HepG2 (cell line): ENCODE measurements around the gene POLR3H.

ENCODE experiments used
- ATF7 ChIP-seq, 2 experiments: fragments of 450-650 bp in 1 of 2; sonication (generic) in 1 of 2; formaldehyde crosslinking in 1 of 2; IDR thresholded peaks; 2 replicates each; pipeline versions ENCODE4 v1.4.0 to v1.6.1; 2016 to 2020; ENCODE audit warnings: antibody characterized with exemption in 1 of 2, mild to moderate bottlenecking in 1 of 2, missing genetic modification reagents in 1 of 2
- CAMTA2 ChIP-seq: sonication (generic); formaldehyde crosslinking; IDR thresholded peaks from 2 replicates; pipeline ENCODE4 v1.4.0; 2020; ENCODE audit warnings: mild to moderate bottlenecking, missing genetic modification reagents, borderline replicate concordance
- DNMT1 ChIP-seq: sonication (generic); formaldehyde crosslinking; IDR thresholded peaks from 2 replicates; pipeline ENCODE4 v1.5.1; 2020; ENCODE audit warnings: mild to moderate bottlenecking, missing genetic modification reagents
- FOSL1 ChIP-seq: sonication (generic); formaldehyde crosslinking; IDR thresholded peaks from 2 replicates; pipeline ENCODE4 v1.9.0; 2021; ENCODE audit warnings: missing genetic modification reagents, borderline replicate concordance
- MATR3 ChIP-seq: sonication (generic); formaldehyde crosslinking; IDR thresholded peaks from 2 replicates; pipeline ENCODE4 v1.4.0; 2020; ENCODE audit warnings: missing genetic modification reagents
- PLRG1 ChIP-seq: fragments of 450-650 bp; conservative IDR thresholded peaks from 2 replicates; pipeline ENCODE4 v1.6.1; 2016
- SNAI1 ChIP-seq: sonication (generic); formaldehyde crosslinking; IDR thresholded peaks from 2 replicates; pipeline ENCODE4 v1.5.0; 2020; ENCODE audit warnings: mild to moderate bottlenecking, missing genetic modification reagents, borderline replicate concordance
- ZNF33B ChIP-seq: sonication (generic); formaldehyde crosslinking; IDR thresholded peaks from 2 replicates; pipeline ENCODE4 v1.5.1; 2020; ENCODE audit warnings: mild to moderate bottlenecking, missing genetic modification reagents
- TF ChIP-seq, protein P1 (sequence below): sonication (generic); formaldehyde crosslinking; conservative IDR thresholded peaks from 2 replicates; pipeline ENCODE4 v1.8.1; 2023; ENCODE audit warnings: missing genetic modification reagents

DNA sequence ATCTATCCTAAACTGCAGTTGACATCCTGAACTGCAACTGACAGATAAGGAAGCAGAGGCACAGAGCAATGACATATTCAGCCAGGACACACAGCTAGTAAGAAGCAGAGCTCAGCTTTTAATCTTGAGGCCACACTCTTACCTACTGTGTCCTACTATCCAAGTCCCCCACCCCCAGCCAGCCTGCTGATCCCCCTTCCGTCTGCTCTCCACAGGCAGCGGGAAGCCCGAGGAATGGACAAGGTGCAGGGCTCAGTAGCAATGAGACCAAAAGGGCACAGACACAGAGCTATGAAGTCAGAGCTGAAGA, 4.3 kb downstream of the POLR3H start:
- TF ChIP-seq CAMTA2 (CRISPR knock-in tag) (no peak), ZNF33B (CRISPR knock-in tag) (no peak), SNAI1 (CRISPR knock-in tag) (no peak), DNMT1 (CRISPR knock-in tag) (no peak), FOSL1 (CRISPR knock-in tag) (no peak), ATF7 (IDR thresholded peaks at IDR 0.05) (no peak), ATF7 (CRISPR knock-in tag; IDR thresholded peaks at IDR 0.05) (no peak), PLRG1 (no peak), MATR3 (no peak)
- TF ChIP-seq, protein P1, sequence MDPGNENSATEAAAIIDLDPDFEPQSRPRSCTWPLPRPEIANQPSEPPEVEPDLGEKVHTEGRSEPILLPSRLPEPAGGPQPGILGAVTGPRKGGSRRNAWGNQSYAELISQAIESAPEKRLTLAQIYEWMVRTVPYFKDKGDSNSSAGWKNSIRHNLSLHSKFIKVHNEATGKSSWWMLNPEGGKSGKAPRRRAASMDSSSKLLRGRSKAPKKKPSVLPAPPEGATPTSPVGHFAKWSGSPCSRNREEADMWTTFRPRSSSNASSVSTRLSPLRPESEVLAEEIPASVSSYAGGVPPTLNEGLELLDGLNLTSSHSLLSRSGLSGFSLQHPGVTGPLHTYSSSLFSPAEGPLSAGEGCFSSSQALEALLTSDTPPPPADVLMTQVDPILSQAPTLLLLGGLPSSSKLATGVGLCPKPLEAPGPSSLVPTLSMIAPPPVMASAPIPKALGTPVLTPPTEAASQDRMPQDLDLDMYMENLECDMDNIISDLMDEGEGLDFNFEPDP (CRISPR knock-in tag): no peak
